NT2/D1 (cell line): ENCODE data around the gene SCARB1.

Source experiments
- SUZ12 ChIP-seq: IDR thresholded peaks from 2 replicates; pipeline ENCODE4 v1.6.1; 2011; ENCODE audit not compliant: insufficient read length, insufficient read depth; ENCODE audit errors: extremely low read depth
- YY1 ChIP-seq: IDR thresholded peaks from 2 replicates; pipeline ENCODE4 v1.6.1; 2011; ENCODE audit not compliant: insufficient read length, insufficient read depth
- ZNF274 ChIP-seq: IDR thresholded peaks from 2 replicates; pipeline ENCODE4 v1.6.1; 2011; ENCODE audit warnings: mild to moderate bottlenecking, low read depth, low read length

DNA sequence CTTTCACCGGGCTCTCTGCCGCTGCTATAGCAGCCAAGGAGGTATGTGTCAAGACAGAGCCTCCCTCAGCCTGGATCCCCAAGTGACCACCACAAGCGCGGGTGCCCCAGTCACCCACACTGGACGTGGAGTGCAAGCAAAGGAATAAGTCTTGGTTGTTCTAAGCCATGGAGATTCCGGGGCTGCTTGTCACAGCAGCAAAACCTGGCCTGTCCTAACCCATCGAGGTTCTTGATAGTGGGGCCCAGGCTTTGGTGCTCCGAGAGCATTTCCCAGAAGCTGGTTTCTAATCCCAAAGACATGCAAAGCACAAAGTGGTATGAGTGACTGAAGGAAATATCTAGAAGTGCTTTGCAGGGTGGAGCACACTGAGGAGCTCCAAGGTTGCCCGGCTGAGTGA is 51.3 kb downstream of the SCARB1 start:
- TF ChIP-seq SUZ12 (no peak), YY1 (no peak), ZNF274 (no peak)
